NK-92 (cell line): ENCODE results near the gene NIN.
"Not testable (repeated sequence)": the region's sequence is repeated elsewhere in the genome, so short reads cannot be mapped to it uniquely, and the experiment has no call there.

ENCODE experiments used
- DNase-seq: peaks from one replicate; lab custom pipeline; 2025; ENCODE audit not compliant: unreplicated experiment; lab: John Stamatoyannopoulos, UW

NIN gene

GRCh38 chr14:50718949-50719348 lies 112.0 kb downstream of the NIN start:
- no peak for DNase-seq

GRCh38 chr14:50717811-50718210 lies 113.2 kb downstream of the NIN start:
- DNase-seq: no peak

GRCh38 chr14:50714450-50715073 lies 116.4 kb downstream of the NIN start:
- no peak for DNase-seq

GRCh38 chr14:50711043-50711442 lies 119.9 kb downstream of the NIN start:
- no peak for DNase-seq

- DNase-seq: no peak
These were observed 125.9 kb downstream of the NIN start for GRCh38 chr14:50705026-50705593.

- no peak for DNase-seq
These were observed 126.4 kb downstream of the NIN start for GRCh38 chr14:50704454-50705010.

- DNase-seq: no peak
These were observed 133.2 kb downstream of the NIN start for GRCh38 chr14:50697659-50698290.

GRCh38 chr14:50694260-50694659 lies 136.7 kb downstream of the NIN start:
- not testable (repeated sequence) for DNase-seq

GRCh38 chr14:50688875-50689274 lies 142.1 kb downstream of the NIN start:
- DNase-seq: no peak

GRCh38 chr14:50679674-50680073 lies 151.3 kb downstream of the NIN start:
- DNase-seq: no peak

- DNase-seq: no peak
These were observed 152.8 kb downstream of the NIN start for GRCh38 chr14:50678163-50678562.

- DNase-seq: no peak
These were observed 153.4 kb downstream of the NIN start for GRCh38 chr14:50677527-50678063.

- DNase-seq: no peak
These were observed 154.0 kb downstream of the NIN start for GRCh38 chr14:50676814-50677516.

GRCh38 chr14:50675597-50675996 lies 155.4 kb downstream of the NIN start:
- DNase-seq: no peak

GRCh38 chr14:50670866-50671256 lies 160.1 kb downstream of the NIN start:
- no peak for DNase-seq

GRCh38 chr14:50670196-50670865 lies 160.6 kb downstream of the NIN start:
- no peak for DNase-seq
